ENCODE measurements around the gene TPTE2. TPM values are rescaled to one million over a fixed set of nuclear protein-coding genes. Genes with fewer than 3 reads are reported as not detected.
A peak's percentile ranks its signal among the peaks of the same experiment; 100 is the strongest.
"Not testable (repeated sequence)": the region's sequence is repeated elsewhere in the genome, so short reads cannot be mapped to it uniquely, and the experiment has no call there.

TPTE2 gene
- total RNA-seq, 2 experiments from 2014 or later, result not detected

DNA sequence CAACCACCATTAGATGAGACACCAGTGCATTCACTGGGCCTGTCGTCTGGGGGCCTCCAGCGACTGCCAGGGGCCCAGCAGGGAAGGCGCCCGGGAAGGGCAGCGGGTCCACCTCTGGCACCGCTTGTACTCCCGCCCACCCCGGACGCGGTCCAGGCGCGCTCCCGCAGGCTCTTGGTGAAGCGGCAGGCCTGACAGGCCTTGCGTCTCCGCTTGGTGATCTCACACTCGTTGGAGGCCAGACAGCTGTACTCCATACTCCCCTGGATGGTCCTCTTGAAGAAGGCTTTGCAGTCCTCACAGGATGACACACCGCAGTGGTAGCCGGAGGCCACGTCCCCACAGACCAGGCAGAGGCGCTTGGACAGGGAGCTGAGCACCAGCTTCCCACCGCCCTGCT is 660 bp downstream of the TPTE2 start:
- H3K27ac Mint-ChIP-seq; H3K9me3 Mint-ChIP-seq; H3K36me3 Mint-ChIP-seq (ENCODE audit: low read depth); DNase-seq; intact Hi-C loops (cut with micrococcal nuclease); H3K27me3 Mint-ChIP-seq (ENCODE audit: low read depth); H3K4me3 Mint-ChIP-seq; H3K4me1 Mint-ChIP-seq (ENCODE audit: low read depth): not testable (repeated sequence)
- CTCF ChIA-PET, result interaction anchor here (0.6 kb wide), 1 partner anchor 112 kb away, joined by 5 read pairs; no protein-coding TSS in a partner anchor

GRCh38 chr13:19559739-19560138 is 1.6 kb downstream of the TPTE2 start:
- CTCF ChIA-PET; intact Hi-C loops (cut with micrococcal nuclease); H3K4me3 Mint-ChIP-seq; H3K36me3 Mint-ChIP-seq (ENCODE audit: low read depth); H3K27me3 Mint-ChIP-seq (ENCODE audit: low read depth); H3K9me3 Mint-ChIP-seq; DNase-seq; H3K27ac Mint-ChIP-seq; H3K4me1 Mint-ChIP-seq (ENCODE audit: low read depth): not testable (repeated sequence)

- H3K27ac Mint-ChIP-seq; H3K27me3 Mint-ChIP-seq (ENCODE audit: low read depth); DNase-seq; H3K4me1 Mint-ChIP-seq (ENCODE audit: low read depth); intact Hi-C loops (cut with micrococcal nuclease); H3K9me3 Mint-ChIP-seq; H3K36me3 Mint-ChIP-seq (ENCODE audit: low read depth); H3K4me3 Mint-ChIP-seq; CTCF ChIA-PET: not testable (repeated sequence)
Observed at GRCh38 chr13:19557287-19557686, 4.0 kb downstream of the TPTE2 start.

- H3K9me3 Mint-ChIP-seq; intact Hi-C loops (cut with micrococcal nuclease); H3K36me3 Mint-ChIP-seq (ENCODE audit: low read depth); H3K4me1 Mint-ChIP-seq (ENCODE audit: low read depth); H3K4me3 Mint-ChIP-seq; H3K27ac Mint-ChIP-seq; DNase-seq; H3K27me3 Mint-ChIP-seq (ENCODE audit: low read depth): not testable (repeated sequence)
- CTCF ChIA-PET, result interaction anchor here (0.7 kb wide), 1 partner anchor 55 kb away, joined by 6 read pairs; no protein-coding TSS in a partner anchor
Observed at GRCh38 chr13:19549245-19549644, 12.1 kb downstream of the TPTE2 start.

DNA sequence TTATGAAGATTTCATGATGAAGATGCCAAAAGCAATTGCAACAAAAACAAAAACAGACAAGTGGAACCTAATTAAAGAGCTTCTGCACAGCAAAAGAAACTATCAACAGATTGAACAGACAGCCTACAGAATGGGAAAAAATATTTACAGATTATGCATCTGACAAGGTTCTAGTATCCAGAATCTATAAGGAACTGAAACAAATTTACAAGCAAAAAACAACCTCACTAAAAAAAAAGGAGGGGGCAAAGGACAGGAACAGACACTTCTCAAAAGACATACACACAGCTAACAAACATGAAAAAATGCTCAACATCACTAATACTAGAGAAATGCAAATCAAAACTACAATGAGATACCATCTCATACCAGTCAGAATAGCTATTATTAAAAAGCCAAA is 35.7 kb downstream of the TPTE2 start:
- intact Hi-C loops (cut with micrococcal nuclease); H3K27me3 Mint-ChIP-seq (ENCODE audit: low read depth); H3K27ac Mint-ChIP-seq; H3K4me1 Mint-ChIP-seq (ENCODE audit: low read depth); H3K9me3 Mint-ChIP-seq; DNase-seq; H3K36me3 Mint-ChIP-seq (ENCODE audit: low read depth); H3K4me3 Mint-ChIP-seq; CTCF ChIA-PET: not testable (repeated sequence)

DNA sequence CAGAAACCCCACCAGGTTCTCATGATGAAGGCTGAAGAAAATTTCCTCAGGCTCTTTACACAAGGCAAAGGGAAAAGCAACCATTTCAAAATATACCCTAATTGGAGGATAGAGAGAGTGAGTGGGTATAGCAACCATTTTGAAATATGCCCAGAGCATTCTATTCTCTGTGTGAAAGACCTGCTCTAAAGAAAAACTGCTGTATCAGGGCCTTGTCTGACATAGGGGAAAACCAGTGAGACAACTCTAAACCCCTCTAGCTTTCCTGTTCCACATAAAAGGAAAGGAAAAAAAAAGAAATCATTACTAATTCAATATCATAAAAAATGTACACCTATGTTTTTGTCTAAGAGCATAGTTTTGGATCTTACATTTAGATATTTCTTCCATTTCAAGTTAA is 42.3 kb downstream of the TPTE2 start:
- Mint-ChIP-seq H3K4me3 (no peak overlapping the region), H3K4me1 (ENCODE audit: low read depth) (peaks cover 7% of the 10 kb centered on the region), H3K27me3 (ENCODE audit: low read depth) (no peaks in the 10 kb centered on the region), H3K27ac (no peak overlapping the region), H3K9me3 (no peaks in the 10 kb centered on the region), H3K36me3 (ENCODE audit: low read depth) (no peaks in the 10 kb centered on the region)
- no peak for DNase-seq
- intact Hi-C loops (cut with micrococcal nuclease), result no loop called here
- CTCF ChIA-PET, result no interaction called here

DNA sequence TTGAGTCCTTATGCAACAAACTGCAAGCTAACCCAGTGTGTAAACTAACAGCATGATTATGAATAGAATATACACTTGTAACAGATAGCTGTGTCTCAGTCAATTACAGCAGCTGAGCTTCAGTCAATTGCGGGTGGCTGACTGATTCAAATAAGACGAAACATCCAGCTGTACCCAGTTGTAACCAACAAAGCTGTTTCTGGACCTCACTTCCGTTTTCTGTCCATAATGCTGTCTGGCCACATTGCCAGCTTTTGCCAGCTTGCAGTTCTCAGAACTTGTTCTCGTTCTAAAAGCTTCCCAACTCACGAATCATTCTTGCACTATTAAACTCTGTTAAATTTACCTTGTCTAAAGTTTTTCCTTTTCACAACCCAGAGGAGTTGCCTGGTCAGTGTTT is 53.7 kb downstream of the TPTE2 start:
- H3K4me1 Mint-ChIP-seq (ENCODE audit: low read depth); DNase-seq; intact Hi-C loops (cut with micrococcal nuclease); H3K27ac Mint-ChIP-seq; H3K36me3 Mint-ChIP-seq (ENCODE audit: low read depth); CTCF ChIA-PET; H3K9me3 Mint-ChIP-seq; H3K4me3 Mint-ChIP-seq; H3K27me3 Mint-ChIP-seq (ENCODE audit: low read depth): not testable (repeated sequence)

DNA sequence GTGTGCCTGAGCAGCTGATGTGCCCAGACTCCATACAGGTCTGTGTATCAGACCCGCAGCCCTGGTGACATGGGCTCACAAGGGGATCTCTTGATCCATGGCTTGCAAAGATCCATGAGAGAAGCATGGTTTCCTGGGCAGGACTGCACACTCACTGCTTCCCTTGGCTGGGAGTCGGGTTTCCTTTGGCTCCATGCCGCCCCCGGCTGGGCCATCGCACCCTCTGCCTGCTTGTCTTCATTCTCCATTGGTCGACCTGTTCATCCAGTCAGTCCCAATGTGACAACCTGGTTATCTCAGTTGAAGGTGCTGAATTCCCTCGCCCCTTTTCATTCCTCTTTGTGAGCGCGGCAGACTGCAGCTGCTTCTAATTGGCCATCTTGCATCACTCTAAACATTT is 101.2 kb downstream of the TPTE2 start:
- intact Hi-C loops (cut with micrococcal nuclease); DNase-seq; H3K36me3 Mint-ChIP-seq (ENCODE audit: low read depth); H3K4me3 Mint-ChIP-seq; H3K4me1 Mint-ChIP-seq (ENCODE audit: low read depth); CTCF ChIA-PET; H3K27me3 Mint-ChIP-seq (ENCODE audit: low read depth); H3K27ac Mint-ChIP-seq: not testable (repeated sequence)
- peaks cover 20% of the 10 kb centered on the region for H3K9me3 Mint-ChIP-seq

DNA sequence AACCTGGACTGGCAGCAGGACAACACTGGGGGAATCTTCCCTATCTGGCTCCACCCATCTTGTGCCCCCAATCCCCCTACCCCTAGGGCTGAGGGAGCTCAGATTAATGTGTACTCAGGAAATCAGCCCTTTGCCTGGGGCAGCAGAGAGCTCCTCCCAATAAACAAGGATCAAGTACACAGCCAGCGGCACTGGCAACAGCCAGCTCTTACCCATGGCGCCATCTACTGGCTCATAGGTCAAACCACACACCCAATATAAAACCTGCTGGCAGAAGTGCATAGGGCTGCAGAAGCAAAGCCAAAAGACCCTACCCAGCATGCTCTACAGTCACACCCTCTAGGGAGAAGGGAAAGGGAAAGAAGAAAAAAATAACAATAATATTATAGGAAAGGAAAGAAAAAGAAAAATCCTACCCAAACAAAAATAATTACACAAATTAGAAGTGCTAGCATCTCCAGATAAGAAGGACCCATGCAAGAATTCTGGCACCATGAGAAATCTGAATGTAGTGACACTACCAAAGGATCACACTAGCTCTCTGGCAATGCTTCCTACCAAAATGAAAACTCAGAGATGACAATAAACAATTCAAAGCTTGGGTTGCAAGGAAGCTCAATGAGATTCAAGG is 122.2 kb downstream of the TPTE2 start:
- peak; percentile 44 for DNase-seq
- intact Hi-C loops (cut with micrococcal nuclease); H3K4me3 Mint-ChIP-seq: not testable (repeated sequence)

GRCh38 chr13:19437780-19438179 is 123.6 kb downstream of the TPTE2 start:
- intact Hi-C loops (cut with micrococcal nuclease); H3K4me1 Mint-ChIP-seq (ENCODE audit: low read depth); H3K27ac Mint-ChIP-seq; H3K9me3 Mint-ChIP-seq; H3K4me3 Mint-ChIP-seq; CTCF ChIA-PET; H3K27me3 Mint-ChIP-seq (ENCODE audit: low read depth); H3K36me3 Mint-ChIP-seq (ENCODE audit: low read depth); DNase-seq: not testable (repeated sequence)

More for the DNA sequence above, 122.2 kb downstream of the TPTE2 start:
- H3K9me3 Mint-ChIP-seq; H3K36me3 Mint-ChIP-seq (ENCODE audit: low read depth); H3K27ac Mint-ChIP-seq; H3K4me1 Mint-ChIP-seq (ENCODE audit: low read depth); H3K27me3 Mint-ChIP-seq (ENCODE audit: low read depth): not testable (repeated sequence)
- CTCF ChIA-PET, result interaction anchor here (0.7 to 1.0 kb wide), 3 partner anchors 195 to 478 kb away, joined by 3 to 4 read pairs (median 3); no protein-coding TSS in a partner anchor

DNA sequence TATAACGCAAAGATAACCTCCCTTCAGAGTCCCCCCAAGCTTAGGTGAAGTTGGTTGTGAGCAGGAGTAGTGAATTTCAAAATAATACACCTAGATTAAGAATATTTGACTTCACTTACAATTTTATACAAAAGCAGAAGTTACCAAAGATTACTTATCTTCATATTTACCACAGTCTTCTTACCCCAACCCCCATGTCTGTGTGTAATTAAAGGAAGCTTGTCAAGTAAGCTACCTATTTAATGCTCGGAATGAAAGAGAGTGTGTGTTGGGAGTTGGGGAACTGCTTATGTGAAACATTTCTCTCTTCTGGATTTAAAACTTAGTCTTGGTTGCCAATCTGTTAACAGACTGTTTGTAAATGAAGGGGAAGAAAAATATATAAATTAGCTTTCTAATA is 139.1 kb downstream of the TPTE2 start:
- H3K9me3 Mint-ChIP-seq; H3K36me3 Mint-ChIP-seq (ENCODE audit: low read depth); H3K27ac Mint-ChIP-seq; H3K4me3 Mint-ChIP-seq; DNase-seq; CTCF ChIA-PET: not testable (repeated sequence)
- intact Hi-C loops (cut with micrococcal nuclease), result loop anchor here (5.0 kb wide), 1 partner anchor 160 kb away; no protein-coding TSS in a partner anchor
- H3K27me3 Mint-ChIP-seq (ENCODE audit: low read depth), result peaks cover 13% of the 10 kb centered on the region
- H3K4me1 Mint-ChIP-seq (ENCODE audit: low read depth), result peaks cover 20% of the 10 kb centered on the region

DNA sequence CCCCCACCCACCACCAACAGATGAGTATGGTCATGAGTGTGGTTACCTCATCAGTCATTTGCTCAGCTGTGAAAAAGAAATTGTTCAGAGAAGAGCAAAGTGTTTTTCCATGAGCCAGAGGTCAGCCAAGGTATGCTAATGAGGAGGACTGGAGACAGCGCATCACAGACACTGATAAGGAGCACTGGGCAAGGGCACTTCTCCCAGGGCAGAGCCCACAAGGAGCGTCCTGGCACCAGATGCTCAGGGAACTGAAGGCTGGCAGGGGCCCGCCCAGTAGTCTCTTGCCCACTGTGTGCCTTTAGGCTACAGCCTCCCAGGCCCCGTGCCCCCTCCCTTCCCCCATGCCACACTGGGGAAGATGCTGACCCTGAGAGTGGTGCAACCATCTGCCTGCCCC is 148.8 kb downstream of the TPTE2 start:
- H3K4me3 Mint-ChIP-seq; H3K27ac Mint-ChIP-seq; DNase-seq; intact Hi-C loops (cut with micrococcal nuclease); H3K4me1 Mint-ChIP-seq (ENCODE audit: low read depth); H3K36me3 Mint-ChIP-seq (ENCODE audit: low read depth); CTCF ChIA-PET: not testable (repeated sequence)
- peaks cover 18% of the 10 kb centered on the region for H3K9me3 Mint-ChIP-seq
- peaks cover 16% of the 10 kb centered on the region for H3K27me3 Mint-ChIP-seq (ENCODE audit: low read depth)

GRCh38 chr13:19382746-19383511 is 178.4 kb downstream of the TPTE2 start:
- not testable (repeated sequence) for H3K4me1 Mint-ChIP-seq (ENCODE audit: low read depth); H3K9me3 Mint-ChIP-seq

More at GRCh38 chr13:19382746-19383511, 178.4 kb downstream of the TPTE2 start:
- H3K36me3 Mint-ChIP-seq (ENCODE audit: low read depth); H3K27me3 Mint-ChIP-seq (ENCODE audit: low read depth); H3K4me3 Mint-ChIP-seq; intact Hi-C loops (cut with micrococcal nuclease); H3K27ac Mint-ChIP-seq; CTCF ChIA-PET; DNase-seq: not testable (repeated sequence)

All from activated naive CD4-positive, alpha-beta T cell treated with anti-CD3 and anti-CD28 coated beads for 36 hours (primary cell).